Measurements from ENCODE around the gene GPR171. TPM values are rescaled to one million over a fixed set of nuclear protein-coding genes. Genes with fewer than 3 reads are reported as not detected.

GPR171 gene
- total RNA-seq, 2 experiments from 2014 or later, result 91.8 to 101 TPM

- Mint-ChIP-seq H3K27ac (no peak overlapping the region), H3K4me1 (ENCODE audit: low read depth) (peaks cover 24% of the 10 kb centered on the region), H3K27me3 (no peaks in the 10 kb centered on the region), H3K9me3 (no peaks in the 10 kb centered on the region), H3K4me3 (no peak overlapping the region), H3K36me3 (ENCODE audit: low read depth) (peaks cover 2% of the 10 kb centered on the region)
- POLR2A ChIA-PET, result no interaction called here
- ATAC-seq, result no peak
- intact Hi-C loops (cut with micrococcal nuclease), result no loop called here
- CTCF ChIA-PET, result interaction anchor here (0.9 to 7.7 kb wide), 3 partner anchors 42 to 120 kb away, joined by 5 to 165 read pairs (median 69); partner anchors contain the start of gene P2RY14
- no peak for DNase-seq
- TF ChIP-seq CTCF (IDR thresholded peaks at IDR 0.05), result peak; percentile 32
Observed at GRCh38 chr3:151166161-151166560, 36.9 kb downstream of the GPR171 start.

- Mint-ChIP-seq H3K36me3 (ENCODE audit: low read depth) (peaks cover 2% of the 10 kb centered on the region), H3K4me1 (ENCODE audit: low read depth) (peaks cover 16% of the 10 kb centered on the region), H3K27me3 (peaks cover 2% of the 10 kb centered on the region), H3K4me3 (no peak overlapping the region), H3K9me3 (no peaks in the 10 kb centered on the region), H3K27ac (no peak overlapping the region)
- TF ChIP-seq CTCF (IDR thresholded peaks at IDR 0.05), result no peak
- CTCF ChIA-PET, result no interaction called here
- ATAC-seq, result no peak
- intact Hi-C loops (cut with micrococcal nuclease), result no loop called here
- POLR2A ChIA-PET, result no interaction called here
- no peak for DNase-seq
Observed at GRCh38 chr3:151165226-151165625, 37.8 kb downstream of the GPR171 start.

GRCh38 chr3:151159806-151160205 is 43.2 kb downstream of the GPR171 start:
- no peak overlapping the region for H3K27ac Mint-ChIP-seq
- POLR2A ChIA-PET, result no interaction called here
- no peaks in the 10 kb centered on the region for H3K4me1 Mint-ChIP-seq (ENCODE audit: low read depth)
- H3K36me3 Mint-ChIP-seq (ENCODE audit: low read depth), result no peaks in the 10 kb centered on the region
- H3K9me3 Mint-ChIP-seq, result no peaks in the 10 kb centered on the region
- H3K4me3 Mint-ChIP-seq, result no peak overlapping the region
- peaks cover 5% of the 10 kb centered on the region for H3K27me3 Mint-ChIP-seq
- no peak for TF ChIP-seq CTCF (IDR thresholded peaks at IDR 0.05)
- no peak for DNase-seq
- ATAC-seq, result no peak
- intact Hi-C loops (cut with micrococcal nuclease), result no loop called here
- CTCF ChIA-PET, result interaction anchor here (1.2 to 2.2 kb wide), 4 partner anchors 9 to 123 kb away, joined by 3 to 9 read pairs (median 8); no protein-coding TSS in a partner anchor

GRCh38 chr3:151156618-151157216 is 46.3 kb downstream of the GPR171 start:
- intact Hi-C loops (cut with micrococcal nuclease), result no loop called here
- peak; percentile 49 for DNase-seq
- no peaks in the 10 kb centered on the region for H3K4me1 Mint-ChIP-seq (ENCODE audit: low read depth)
- CTCF ChIA-PET, result interaction anchor here (0.6 to 2.4 kb wide), 28 partner anchors 10 to 226 kb away, joined by 3 to 19 read pairs (median 4); partner anchors contain the start of genes MED12L and P2RY14
- TF ChIP-seq CTCF (IDR thresholded peaks at IDR 0.05), result peak; percentile 52
- ATAC-seq, result peak; percentile 77
- no peaks in the 10 kb centered on the region for H3K36me3 Mint-ChIP-seq (ENCODE audit: low read depth)
- H3K27ac Mint-ChIP-seq, result no peak overlapping the region
- H3K9me3 Mint-ChIP-seq, result no peaks in the 10 kb centered on the region
- H3K4me3 Mint-ChIP-seq, result no peak overlapping the region
- peaks cover 5% of the 10 kb centered on the region for H3K27me3 Mint-ChIP-seq
- POLR2A ChIA-PET, result interaction anchor here (1.6 kb wide), 1 partner anchor 15 kb away, joined by 3 read pairs; no protein-coding TSS in a partner anchor

GRCh38 chr3:151155409-151156128 is 47.4 kb downstream of the GPR171 start:
- no peaks in the 10 kb centered on the region for H3K36me3 Mint-ChIP-seq (ENCODE audit: low read depth)
- no peak for DNase-seq
- TF ChIP-seq CTCF (IDR thresholded peaks at IDR 0.05), result no peak
- peaks cover 3% of the 10 kb centered on the region for H3K27me3 Mint-ChIP-seq
- H3K4me3 Mint-ChIP-seq, result no peak overlapping the region
- H3K27ac Mint-ChIP-seq, result no peak overlapping the region
- intact Hi-C loops (cut with micrococcal nuclease), result no loop called here
- ChIA-PET POLR2A (interaction anchor here (1.6 kb wide), 1 partner anchor 16 kb away, joined by 3 read pairs; no protein-coding TSS in a partner anchor), CTCF (interaction anchor here (0.8 to 2.4 kb wide), 19 partner anchors 8 to 450 kb away, joined by 3 to 19 read pairs (median 5); partner anchors contain the start of genes MED12L and P2RY14)
- no peak for ATAC-seq
- no peaks in the 10 kb centered on the region for H3K4me1 Mint-ChIP-seq (ENCODE audit: low read depth)
- H3K9me3 Mint-ChIP-seq, result no peaks in the 10 kb centered on the region

Data from activated CD8-positive, alpha-beta T cell treated with anti-CD3 and anti-CD28 coated beads for 36 hours (primary cell).